Ascending aorta (tissue), 2 donors: Measurements from ENCODE around the gene DOCK3. TPM values are rescaled to one million over a fixed set of nuclear protein-coding genes. Genes with fewer than 3 reads are reported as not detected.

Source experiments
- DNase-seq, 2 donors: peaks; one replicate each; pipeline ENCODE4 v3.0.0-alpha.2; 2019; ENCODE audit warnings: low spot score in 2 of 2
- H3K27ac ChIP-seq, 2 donors: fragments of 200-600 bp; sonication (generic); one replicate each; pipeline ENCODE4 v1.5.1; 2016 to 2017; ENCODE audit warnings: mild to moderate bottlenecking in 1 of 2
- H3K27me3 ChIP-seq: fragments of 200-600 bp; sonication (generic); one replicate; pipeline ENCODE4 v1.5.1; 2017
- H3K36me3 ChIP-seq, 2 donors: fragments of 200-600 bp; sonication (generic); one replicate each; pipeline ENCODE4 v1.5.1; 2016
- H3K4me1 ChIP-seq, 2 donors: fragments of 200-600 bp; sonication (generic); one replicate each; pipeline ENCODE4 v1.5.1; 2016 to 2017; ENCODE audit warnings: mild to moderate bottlenecking in 1 of 2
- H3K4me3 ChIP-seq, 2 donors: fragments of 200-600 bp; sonication (generic); one replicate each; pipeline ENCODE4 v1.5.1; 2016 to 2017; ENCODE audit warnings: mild to moderate bottlenecking in 1 of 2
- H3K9me3 ChIP-seq, 2 donors: fragments of 200-600 bp; sonication (generic); one replicate each; pipeline ENCODE4 v1.5.1; 2016
- intact Hi-C: fragments of 100-400 bp; cut with DNase I; formaldehyde crosslinking; loops from one replicate; pipeline ENCODE4 v1.15.1; 2023
- total RNA-seq: library from RNA; depleted of rRNA; stranded (reverse); fragments of >200 nt; gene quantifications from one replicate; pipeline ENCODE4 v1.1.0, GENCODE V29; 2016
- TF ChIP-seq, protein P1 (sequence below), 3 experiments: fragments of 200-600 bp in 2 of 3; fragments of 450-650 bp in 1 of 3; sonication (generic) in 2 of 3; IDR thresholded peaks; one replicate each; pipeline ENCODE4 v1.5.1; 2016 to 2019; ENCODE audit warnings: antibody characterized with exemption in 3 of 3, mild to moderate bottlenecking in 1 of 3, moderate library complexity in 1 of 3

Gene DOCK3
- total RNA-seq, 1 donor from 2014 or later = 3.9 TPM

DNA sequence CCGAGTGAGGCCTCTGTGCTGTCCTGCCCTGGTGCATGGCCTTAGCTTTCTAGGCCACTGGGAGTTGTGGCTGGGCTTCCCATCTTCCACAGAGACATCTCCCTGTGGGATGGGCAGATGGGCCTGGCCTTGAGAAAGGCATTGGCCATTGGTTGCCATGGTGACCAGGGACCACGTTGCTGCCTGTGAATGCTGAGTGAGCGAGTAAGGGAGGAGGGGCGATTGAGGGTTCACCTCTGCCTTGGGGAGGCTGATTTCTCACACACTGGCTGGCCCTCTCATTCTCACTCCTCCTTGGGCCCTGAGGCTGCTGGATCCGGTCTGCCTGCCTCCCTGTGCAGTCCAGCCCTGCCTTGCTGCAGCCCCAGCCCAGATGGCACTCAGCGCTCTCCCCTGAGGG lies 26.4 kb upstream of the DOCK3 start:
- no peaks in the 10 kb centered on the region for H3K9me3 ChIP-seq
- H3K36me3 ChIP-seq = peaks cover 0 to 23% of the 10 kb centered on the region in 2 donors
- no peaks in the 10 kb centered on the region for H3K27me3 ChIP-seq
- intact Hi-C loops = no loop called here
- no peak overlapping the region for H3K27ac ChIP-seq
- no peak overlapping the region for H3K4me3 ChIP-seq
- H3K4me1 ChIP-seq = peaks cover 0 to 16% of the 10 kb centered on the region in 2 donors
- TF ChIP-seq, protein P1, sequence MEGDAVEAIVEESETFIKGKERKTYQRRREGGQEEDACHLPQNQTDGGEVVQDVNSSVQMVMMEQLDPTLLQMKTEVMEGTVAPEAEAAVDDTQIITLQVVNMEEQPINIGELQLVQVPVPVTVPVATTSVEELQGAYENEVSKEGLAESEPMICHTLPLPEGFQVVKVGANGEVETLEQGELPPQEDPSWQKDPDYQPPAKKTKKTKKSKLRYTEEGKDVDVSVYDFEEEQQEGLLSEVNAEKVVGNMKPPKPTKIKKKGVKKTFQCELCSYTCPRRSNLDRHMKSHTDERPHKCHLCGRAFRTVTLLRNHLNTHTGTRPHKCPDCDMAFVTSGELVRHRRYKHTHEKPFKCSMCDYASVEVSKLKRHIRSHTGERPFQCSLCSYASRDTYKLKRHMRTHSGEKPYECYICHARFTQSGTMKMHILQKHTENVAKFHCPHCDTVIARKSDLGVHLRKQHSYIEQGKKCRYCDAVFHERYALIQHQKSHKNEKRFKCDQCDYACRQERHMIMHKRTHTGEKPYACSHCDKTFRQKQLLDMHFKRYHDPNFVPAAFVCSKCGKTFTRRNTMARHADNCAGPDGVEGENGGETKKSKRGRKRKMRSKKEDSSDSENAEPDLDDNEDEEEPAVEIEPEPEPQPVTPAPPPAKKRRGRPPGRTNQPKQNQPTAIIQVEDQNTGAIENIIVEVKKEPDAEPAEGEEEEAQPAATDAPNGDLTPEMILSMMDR (IDR thresholded peaks at IDR 0.05) = no peak
- no peak for DNase-seq

DNA sequence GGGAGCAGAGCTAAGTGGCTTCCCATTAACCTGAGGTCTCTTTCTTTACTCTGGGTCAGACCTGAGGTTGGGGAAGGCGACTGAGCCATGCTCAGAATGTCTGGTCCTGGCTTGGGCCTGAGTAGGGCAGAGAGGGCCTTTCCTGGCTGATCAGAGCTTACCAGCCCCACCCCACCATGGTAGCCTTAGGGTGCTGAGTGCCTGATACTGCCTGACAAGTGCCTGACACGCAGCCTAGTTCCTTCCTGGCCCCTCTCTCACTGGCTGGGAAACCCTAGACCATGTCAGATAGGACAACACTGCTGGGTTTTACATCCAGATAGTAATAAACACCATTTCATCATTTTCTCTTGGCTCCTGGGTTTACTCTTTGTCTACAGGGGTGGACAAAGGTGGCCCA lies 25.8 kb upstream of the DOCK3 start:
- no peak for DNase-seq
- Histone ChIP-seq H3K4me3 (no peak overlapping the region), H3K9me3 (no peaks in the 10 kb centered on the region), H3K27me3 (no peaks in the 10 kb centered on the region), H3K27ac (no peak overlapping the region), H3K36me3 (peaks cover 0 to 20% of the 10 kb centered on the region in 2 donors), H3K4me1 (peaks cover 0 to 14% of the 10 kb centered on the region in 2 donors)
- TF ChIP-seq, protein P1 (IDR thresholded peaks at IDR 0.05) = no peak
- intact Hi-C loops = no loop called here

DNA sequence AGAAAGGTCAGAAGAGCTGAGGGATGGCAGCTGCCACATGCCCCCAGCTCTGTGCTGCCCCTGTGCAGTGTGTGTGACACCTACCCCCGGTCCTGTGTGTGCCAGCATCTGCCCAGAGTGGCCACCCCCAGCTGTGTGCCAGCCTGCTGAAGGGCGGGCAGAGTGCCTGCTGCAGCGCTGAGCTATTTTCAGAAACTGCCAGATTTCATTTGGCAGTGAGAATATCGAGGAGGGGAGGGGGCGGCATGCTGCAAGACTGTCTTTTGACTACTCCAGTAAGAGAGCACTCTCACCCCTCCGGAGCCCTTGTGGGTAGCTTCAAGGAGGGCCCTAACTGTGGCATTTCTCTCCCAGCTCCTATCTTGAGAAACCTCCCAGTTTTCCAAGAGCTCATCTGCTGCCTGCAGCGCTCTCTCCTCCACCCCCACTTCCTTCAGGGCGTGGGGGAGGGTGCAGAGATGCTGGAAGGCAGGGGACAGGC lies 25.2 kb upstream of the DOCK3 start:
- no peak for DNase-seq
- H3K27ac ChIP-seq = no peak overlapping the region
- H3K27me3 ChIP-seq = no peaks in the 10 kb centered on the region
- intact Hi-C loops = no loop called here
- H3K9me3 ChIP-seq = no peaks in the 10 kb centered on the region
- H3K4me1 ChIP-seq = peaks cover 0 to 8% of the 10 kb centered on the region in 2 donors
- peaks cover 0 to 20% of the 10 kb centered on the region in 2 donors for H3K36me3 ChIP-seq
- no peak overlapping the region for H3K4me3 ChIP-seq
- TF ChIP-seq, protein P1 (IDR thresholded peaks at IDR 0.05) = no peak

DNA sequence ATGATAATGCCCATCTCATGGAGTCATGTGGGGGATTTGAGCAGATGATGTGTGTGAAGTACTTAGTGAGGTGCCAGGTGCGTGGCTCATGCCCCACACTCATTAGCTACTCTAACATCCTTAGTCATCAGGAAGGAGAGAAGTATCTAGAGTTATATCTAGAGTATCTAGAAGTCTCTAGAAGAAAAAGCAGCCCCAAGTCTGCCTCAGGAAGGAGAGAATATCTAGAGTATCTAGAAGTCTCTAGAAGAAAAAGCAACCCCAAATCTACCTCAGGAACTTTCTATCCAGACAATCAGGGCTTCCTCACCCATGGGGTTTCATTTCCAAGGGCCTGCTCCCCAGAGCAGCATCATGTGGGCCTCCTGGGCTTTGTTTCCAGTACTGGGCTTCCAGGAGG lies 24.7 kb upstream of the DOCK3 start:
- Histone ChIP-seq H3K4me1 (peaks cover 0 to 7% of the 10 kb centered on the region in 2 donors), H3K9me3 (no peaks in the 10 kb centered on the region), H3K27ac (no peak overlapping the region), H3K27me3 (no peaks in the 10 kb centered on the region), H3K36me3 (peaks cover 0 to 20% of the 10 kb centered on the region in 2 donors), H3K4me3 (no peak overlapping the region)
- TF ChIP-seq, protein P1 (IDR thresholded peaks at IDR 0.05) = no peak
- no peak for DNase-seq
- intact Hi-C loops = no loop called here

DNA sequence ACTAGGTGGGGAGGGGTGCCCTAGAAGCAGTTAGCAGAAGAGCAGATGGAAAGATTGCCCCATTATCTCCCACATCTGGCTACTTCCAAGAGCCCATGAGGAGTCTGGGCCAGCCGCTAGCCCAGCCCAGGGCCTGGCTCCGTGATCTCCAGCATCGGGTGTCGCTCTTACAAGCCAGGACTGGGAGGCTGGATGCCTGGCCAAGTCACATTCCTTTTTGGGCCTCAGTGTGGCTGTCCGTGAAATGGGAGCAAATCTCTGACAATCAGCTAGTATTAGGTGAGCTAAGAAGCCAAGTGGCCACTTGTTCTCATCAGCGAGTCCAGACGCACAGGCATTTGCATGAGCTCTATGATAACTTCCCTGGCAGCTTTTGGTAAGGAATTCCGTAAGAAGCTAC lies 23.3 kb upstream of the DOCK3 start:
- no peak overlapping the region for H3K4me3 ChIP-seq
- intact Hi-C loops = no loop called here
- no peaks in the 10 kb centered on the region for H3K9me3 ChIP-seq
- no peak for DNase-seq
- H3K36me3 ChIP-seq = peaks cover 0 to 9% of the 10 kb centered on the region in 2 donors
- TF ChIP-seq, protein P1 (IDR thresholded peaks at IDR 0.05) = no peak
- H3K27me3 ChIP-seq = no peaks in the 10 kb centered on the region
- peaks cover 0 to 7% of the 10 kb centered on the region in 2 donors for H3K4me1 ChIP-seq
- no peak overlapping the region for H3K27ac ChIP-seq
